SK-N-SH treated with all-trans-retinoic acid at 6 μM for 48 hours (cell line): ENCODE data around the gene CRYBA4.

Source experiments
- ATAC-seq: fragments of 200-7000 bp; cut with Tn5 transposase; 3 replicates; pipeline ENCODE4 v1.9.1; 2020; ENCODE audit warnings: mild to moderate bottlenecking, moderate library complexity
- ARNTL ChIP-seq: fragments of 450-650 bp; formaldehyde crosslinking; IDR thresholded peaks from 2 replicates; pipeline ENCODE4 v1.5.0; 2020; ENCODE audit warnings: low read depth, mild to moderate bottlenecking, moderate library complexity, borderline replicate concordance
- BACH2 ChIP-seq: fragments of 250-450 bp; sonication (Bioruptor Pico); IDR thresholded peaks from 2 replicates; pipeline ENCODE4 v1.9.0; 2021; ENCODE audit warnings: mild to moderate bottlenecking, borderline replicate concordance
- CSDC2 ChIP-seq: fragments of 250-450 bp; sonication (Bioruptor Pico); IDR thresholded peaks from 2 replicates; pipeline ENCODE4 v1.5.0; 2020; ENCODE audit warnings: mild to moderate bottlenecking, moderate library complexity
- ESRRG ChIP-seq: fragments of 250-450 bp; sonication (Bioruptor Pico); IDR thresholded peaks from 2 replicates; pipeline ENCODE4 v1.6.1; 2021; ENCODE audit warnings: mild to moderate bottlenecking
- GLIS3 ChIP-seq: fragments of 250-450 bp; sonication (Bioruptor Pico); IDR thresholded peaks from 2 replicates; pipeline ENCODE4 v1.5.0; 2020; ENCODE audit warnings: mild to moderate bottlenecking, moderate library complexity
- ISL1 ChIP-seq: fragments of 250-450 bp; sonication (Bioruptor Pico); IDR thresholded peaks from 2 replicates; pipeline ENCODE4 v2.1.2; 2022; ENCODE audit warnings: mild to moderate bottlenecking, moderate library complexity
- OSR1 ChIP-seq: fragments of 250-450 bp; sonication (Bioruptor Pico); IDR thresholded peaks from 2 replicates; pipeline ENCODE4 v1.8.0; 2022; ENCODE audit warnings: moderate library complexity, mild to moderate bottlenecking, inconsistent platforms
- PATZ1 ChIP-seq: fragments of 250-450 bp; sonication (Bioruptor Pico); IDR thresholded peaks from 2 replicates; pipeline ENCODE4 v1.8.0; 2020; ENCODE audit warnings: mild to moderate bottlenecking, moderate library complexity, borderline replicate concordance
- POU6F1 ChIP-seq: fragments of 250-450 bp; sonication (Bioruptor Pico); IDR thresholded peaks from 2 replicates; pipeline ENCODE4 v1.8.0; 2021; ENCODE audit warnings: low read depth, mild to moderate bottlenecking, moderate library complexity, borderline replicate concordance
- PPARA ChIP-seq: fragments of 250-450 bp; sonication (Bioruptor Pico); IDR thresholded peaks from 2 replicates; pipeline ENCODE4 v1.5.0; 2020; ENCODE audit warnings: mild to moderate bottlenecking, borderline replicate concordance
- RARB ChIP-seq: fragments of 250-450 bp; sonication (Bioruptor Pico); IDR thresholded peaks from 2 replicates; pipeline ENCODE4 v1.8.0; 2021; ENCODE audit warnings: mild to moderate bottlenecking, moderate library complexity
- SNAI2 ChIP-seq: fragments of 250-450 bp; sonication (Bioruptor Pico); IDR thresholded peaks from 2 replicates; pipeline ENCODE4 v1.5.0; 2020; ENCODE audit warnings: mild to moderate bottlenecking, moderate library complexity
- TCF4 ChIP-seq: fragments of 250-450 bp; sonication (Bioruptor Pico); IDR thresholded peaks from 2 replicates; pipeline ENCODE4 v1.8.0; 2021; ENCODE audit warnings: mild to moderate bottlenecking, moderate library complexity, borderline replicate concordance
- TOX ChIP-seq: fragments of 250-450 bp; sonication (Bioruptor Pico); IDR thresholded peaks from 2 replicates; pipeline ENCODE4 v1.8.0; 2021; ENCODE audit warnings: mild to moderate bottlenecking, moderate library complexity, borderline replicate concordance
- ZC3H10 ChIP-seq: fragments of 250-450 bp; sonication (Bioruptor Pico); IDR thresholded peaks from 2 replicates; pipeline ENCODE4 v1.5.1; 2021; ENCODE audit warnings: mild to moderate bottlenecking, moderate library complexity
- ZFP3 ChIP-seq: fragments of 250-450 bp; sonication (Bioruptor Pico); IDR thresholded peaks from 2 replicates; pipeline ENCODE4 v1.5.0; 2020; ENCODE audit warnings: mild to moderate bottlenecking, moderate library complexity
- ZFP30 ChIP-seq: fragments of 450-650 bp; formaldehyde crosslinking; IDR thresholded peaks from 2 replicates; pipeline ENCODE4 v1.5.0; 2022; ENCODE audit warnings: mild to moderate bottlenecking, moderate library complexity
- ZNF565 ChIP-seq: fragments of 450-650 bp; formaldehyde crosslinking; conservative IDR thresholded peaks from 2 replicates; pipeline ENCODE4 v1.5.0; 2020; ENCODE audit warnings: low read depth, mild to moderate bottlenecking, moderate library complexity
- ZNF70 ChIP-seq: fragments of 450-650 bp; formaldehyde crosslinking; IDR thresholded peaks from 2 replicates; pipeline ENCODE4 v1.5.0; 2020; ENCODE audit warnings: mild to moderate bottlenecking, moderate library complexity
- ZNF8 ChIP-seq: fragments of 450-650 bp; formaldehyde crosslinking; IDR thresholded peaks from 2 replicates; pipeline ENCODE4 v1.5.0; 2020; ENCODE audit warnings: mild to moderate bottlenecking, moderate library complexity
- TF ChIP-seq, protein P1 (sequence below): fragments of 250-450 bp; sonication (Bioruptor Pico); IDR thresholded peaks from 2 replicates; pipeline ENCODE4 v1.5.0; 2020; ENCODE audit warnings: mild to moderate bottlenecking, moderate library complexity
- TF ChIP-seq, protein P2 (sequence below): fragments of 250-450 bp; sonication (Bioruptor Pico); IDR thresholded peaks from 2 replicates; pipeline ENCODE4 v1.5.1; 2020; ENCODE audit warnings: low read depth, mild to moderate bottlenecking, moderate library complexity
- TF ChIP-seq, protein P3 (sequence below): fragments of 250-450 bp; sonication (Bioruptor Pico); IDR thresholded peaks from 2 replicates; pipeline ENCODE4 v1.5.1; 2021; ENCODE audit warnings: mild to moderate bottlenecking, moderate library complexity

CRYBA4 gene

DNA sequence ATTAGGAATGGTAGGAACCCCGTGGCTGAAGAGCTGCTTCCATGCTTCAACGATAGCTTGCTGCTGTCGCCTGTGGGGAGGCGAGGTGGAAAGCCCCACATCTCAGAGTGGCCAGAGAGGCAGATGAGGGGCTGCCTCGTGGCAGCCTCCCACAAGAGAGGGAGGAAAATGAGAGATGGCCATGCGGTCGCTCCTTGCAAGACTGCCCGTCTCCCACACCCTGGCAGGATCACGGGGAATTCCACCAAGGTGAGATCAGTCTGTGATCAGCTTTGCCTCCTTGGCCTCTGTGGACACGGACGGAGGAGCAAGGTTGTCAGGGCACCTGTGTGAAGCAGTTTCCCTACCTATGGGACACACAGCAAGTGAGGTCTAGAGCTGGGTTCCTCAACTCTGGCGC, 3.0 kb downstream of the CRYBA4 start:
- no peak for ATAC-seq
- TF ChIP-seq, protein P1, sequence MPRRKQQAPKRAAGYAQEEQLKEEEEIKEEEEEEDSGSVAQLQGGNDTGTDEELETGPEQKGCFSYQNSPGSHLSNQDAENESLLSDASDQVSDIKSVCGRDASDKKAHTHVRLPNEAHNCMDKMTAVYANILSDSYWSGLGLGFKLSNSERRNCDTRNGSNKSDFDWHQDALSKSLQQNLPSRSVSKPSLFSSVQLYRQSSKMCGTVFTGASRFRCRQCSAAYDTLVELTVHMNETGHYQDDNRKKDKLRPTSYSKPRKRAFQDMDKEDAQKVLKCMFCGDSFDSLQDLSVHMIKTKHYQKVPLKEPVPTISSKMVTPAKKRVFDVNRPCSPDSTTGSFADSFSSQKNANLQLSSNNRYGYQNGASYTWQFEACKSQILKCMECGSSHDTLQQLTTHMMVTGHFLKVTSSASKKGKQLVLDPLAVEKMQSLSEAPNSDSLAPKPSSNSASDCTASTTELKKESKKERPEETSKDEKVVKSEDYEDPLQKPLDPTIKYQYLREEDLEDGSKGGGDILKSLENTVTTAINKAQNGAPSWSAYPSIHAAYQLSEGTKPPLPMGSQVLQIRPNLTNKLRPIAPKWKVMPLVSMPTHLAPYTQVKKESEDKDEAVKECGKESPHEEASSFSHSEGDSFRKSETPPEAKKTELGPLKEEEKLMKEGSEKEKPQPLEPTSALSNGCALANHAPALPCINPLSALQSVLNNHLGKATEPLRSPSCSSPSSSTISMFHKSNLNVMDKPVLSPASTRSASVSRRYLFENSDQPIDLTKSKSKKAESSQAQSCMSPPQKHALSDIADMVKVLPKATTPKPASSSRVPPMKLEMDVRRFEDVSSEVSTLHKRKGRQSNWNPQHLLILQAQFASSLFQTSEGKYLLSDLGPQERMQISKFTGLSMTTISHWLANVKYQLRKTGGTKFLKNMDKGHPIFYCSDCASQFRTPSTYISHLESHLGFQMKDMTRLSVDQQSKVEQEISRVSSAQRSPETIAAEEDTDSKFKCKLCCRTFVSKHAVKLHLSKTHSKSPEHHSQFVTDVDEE: no peak
- no peak for TF ChIP-seq ZNF8 (CRISPR knock-in tag)
- TF ChIP-seq, protein P2, sequence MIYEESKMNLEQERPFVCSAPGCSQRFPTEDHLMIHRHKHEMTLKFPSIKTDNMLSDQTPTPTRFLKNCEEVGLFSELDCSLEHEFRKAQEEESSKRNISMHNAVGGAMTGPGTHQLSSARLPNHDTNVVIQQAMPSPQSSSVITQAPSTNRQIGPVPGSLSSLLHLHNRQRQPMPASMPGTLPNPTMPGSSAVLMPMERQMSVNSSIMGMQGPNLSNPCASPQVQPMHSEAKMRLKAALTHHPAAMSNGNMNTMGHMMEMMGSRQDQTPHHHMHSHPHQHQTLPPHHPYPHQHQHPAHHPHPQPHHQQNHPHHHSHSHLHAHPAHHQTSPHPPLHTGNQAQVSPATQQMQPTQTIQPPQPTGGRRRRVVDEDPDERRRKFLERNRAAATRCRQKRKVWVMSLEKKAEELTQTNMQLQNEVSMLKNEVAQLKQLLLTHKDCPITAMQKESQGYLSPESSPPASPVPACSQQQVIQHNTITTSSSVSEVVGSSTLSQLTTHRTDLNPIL (CRISPR knock-in tag): no peak
- TF ChIP-seq BACH2 (CRISPR knock-in tag): no peak
- TF ChIP-seq PATZ1 (CRISPR knock-in tag): no peak
- no peak for TF ChIP-seq GLIS3 (CRISPR knock-in tag)
- no peak for TF ChIP-seq POU6F1 (CRISPR knock-in tag)
- TF ChIP-seq, protein P3, sequence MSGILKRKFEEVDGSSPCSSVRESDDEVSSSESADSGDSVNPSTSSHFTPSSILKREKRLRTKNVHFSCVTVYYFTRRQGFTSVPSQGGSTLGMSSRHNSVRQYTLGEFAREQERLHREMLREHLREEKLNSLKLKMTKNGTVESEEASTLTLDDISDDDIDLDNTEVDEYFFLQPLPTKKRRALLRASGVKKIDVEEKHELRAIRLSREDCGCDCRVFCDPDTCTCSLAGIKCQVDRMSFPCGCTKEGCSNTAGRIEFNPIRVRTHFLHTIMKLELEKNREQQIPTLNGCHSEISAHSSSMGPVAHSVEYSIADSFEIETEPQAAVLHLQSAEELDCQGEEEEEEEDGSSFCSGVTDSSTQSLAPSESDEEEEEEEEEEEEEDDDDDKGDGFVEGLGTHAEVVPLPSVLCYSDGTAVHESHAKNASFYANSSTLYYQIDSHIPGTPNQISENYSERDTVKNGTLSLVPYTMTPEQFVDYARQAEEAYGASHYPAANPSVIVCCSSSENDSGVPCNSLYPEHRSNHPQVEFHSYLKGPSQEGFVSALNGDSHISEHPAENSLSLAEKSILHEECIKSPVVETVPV (CRISPR knock-in tag): no peak
- TF ChIP-seq ZNF70: no peak
- TF ChIP-seq SNAI2 (CRISPR knock-in tag): no peak
- TF ChIP-seq TCF4 (CRISPR knock-in tag): no peak
- TF ChIP-seq ZFP30 (CRISPR knock-in tag): no peak
- TF ChIP-seq TOX: no peak
- no peak for TF ChIP-seq OSR1 (CRISPR knock-in tag)

DNA sequence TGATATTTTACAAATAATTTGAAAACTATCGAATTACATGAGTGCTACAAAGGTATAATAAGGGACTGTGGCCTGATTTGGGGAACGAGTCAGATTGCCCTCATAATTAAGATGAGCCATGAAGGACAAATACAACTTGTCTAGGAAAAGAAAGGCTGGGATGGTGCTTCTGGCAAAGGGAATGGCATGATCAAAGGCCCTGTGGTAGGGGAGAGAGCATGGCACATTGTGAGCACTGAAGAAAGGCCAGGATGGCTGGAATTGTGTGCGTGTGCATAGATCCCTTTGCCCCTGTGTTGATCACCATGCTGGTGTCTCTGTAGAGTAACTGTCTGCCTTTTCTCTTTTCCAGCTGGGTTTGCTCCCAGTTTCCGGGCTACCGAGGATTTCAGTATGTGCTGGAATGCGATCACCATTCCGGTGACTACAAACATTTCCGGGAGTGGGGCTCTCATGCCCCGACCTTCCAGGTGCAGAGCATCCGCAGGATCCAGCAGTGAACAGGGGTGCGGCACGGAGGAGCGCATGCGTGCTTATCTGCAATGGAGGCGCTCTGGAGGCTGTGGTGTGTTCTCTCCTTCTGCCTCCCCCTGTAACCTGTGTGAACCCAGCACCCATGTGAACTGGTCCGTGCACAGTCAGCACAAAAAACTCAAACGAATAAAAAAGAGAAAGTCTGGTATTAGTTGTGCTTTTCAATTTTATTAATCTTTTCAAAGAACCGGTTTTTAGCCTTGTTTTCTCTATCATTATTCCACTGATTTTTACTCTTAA, 8.4 kb downstream of the CRYBA4 start:
- ATAC-seq: no peak
- no peak for TF ChIP-seq ESRRG (CRISPR knock-in tag)
- TF ChIP-seq ARNTL (CRISPR knock-in tag): no peak
- TF ChIP-seq, protein P3 (CRISPR knock-in tag): no peak
- TF ChIP-seq ISL1: no peak
- TF ChIP-seq BACH2 (CRISPR knock-in tag): no peak
- no peak for TF ChIP-seq OSR1 (CRISPR knock-in tag)
- TF ChIP-seq PPARA (CRISPR knock-in tag): no peak
- no peak for TF ChIP-seq ZFP3 (CRISPR knock-in tag)
- TF ChIP-seq TOX: no peak
- TF ChIP-seq TCF4 (CRISPR knock-in tag): no peak
- no peak for TF ChIP-seq CSDC2 (CRISPR knock-in tag)
- no peak for TF ChIP-seq RARB (CRISPR knock-in tag)
- TF ChIP-seq ZC3H10: no peak
- TF ChIP-seq, protein P2 (CRISPR knock-in tag): no peak
- TF ChIP-seq PATZ1 (CRISPR knock-in tag): no peak
- no peak for TF ChIP-seq ZNF70
- TF ChIP-seq ZNF565 (CRISPR knock-in tag): no peak
- no peak for TF ChIP-seq GLIS3 (CRISPR knock-in tag)
- no peak for TF ChIP-seq SNAI2 (CRISPR knock-in tag)
- TF ChIP-seq, all 23 proteins: peak for 0
